ENCODE data around the gene NAP1L5. TPM values are rescaled to one million over a fixed set of nuclear protein-coding genes. Genes with fewer than 3 reads are reported as not detected.

Gene NAP1L5
- total RNA-seq, 2 donors from 2014 or later = 1.2 to 1.5 TPM

- H3K9me3 Mint-ChIP-seq = peaks cover 13% of the 10 kb centered on the region
- no peak overlapping the region for H3K27ac Mint-ChIP-seq
- no peak for DNase-seq
- Histone ChIP-seq H3K9ac (ENCODE audit: extremely low read depth, low read length, poor library complexity, severe bottlenecking) (no peak overlapping the region), H3K4me3 (ENCODE audit: low read length) (no peak overlapping the region), H3K27me3 (ENCODE audit: control insufficient read depth, insufficient read depth, low read length, poor library complexity, severe bottlenecking) (no peaks in the 10 kb centered on the region), H3K27ac (ENCODE audit: low read depth, low read length) (no peak overlapping the region), H3K4me1 (ENCODE audit: control insufficient read depth, insufficient read depth, low read length) (no peaks in the 10 kb centered on the region), H3K9me3 (ENCODE audit: control insufficient read depth, low read length) (peaks cover 8% of the 10 kb centered on the region), H3K36me3 (ENCODE audit: control insufficient read depth, insufficient read depth, low read length) (no peaks in the 10 kb centered on the region)
- WGBS, 2 experiments (ENCODE audit: insufficient coverage in 1 of 2, insufficient read length in 1 of 2) = 75 to 91% methylated on average over 1 of the region's 1 CpG
- no peak for TF ChIP-seq CTCF (conservative IDR thresholded peaks at IDR 0.05)
- peaks cover 6% of the 10 kb centered on the region for H3K4me1 Mint-ChIP-seq
- H3K36me3 Mint-ChIP-seq (ENCODE audit: low read depth) = no peaks in the 10 kb centered on the region
- H3K4me3 Mint-ChIP-seq = no peak overlapping the region
- no peaks in the 10 kb centered on the region for H3K27me3 Mint-ChIP-seq (ENCODE audit: insufficient read depth)
These were observed 51.6 kb downstream of the NAP1L5 start for GRCh38 chr4:88645994-88646393.

Other genes starting within 250 kb of the NAP1L5 start
- gene HERC5, start 240.7 kb downstream of the NAP1L5 start, total RNA-seq = 10 to 100 TPM in 1 of 2 donors, 1 to 10 TPM in 1; 9.6 to 10.1 TPM
- 10 to 100 TPM; 47.8 to 58.3 TPM for gene PYURF, start 174.1 kb downstream of the NAP1L5 start, total RNA-seq
- gene HERC3, start 105.3 kb downstream of the NAP1L5 start, total RNA-seq = 1 to 10 TPM; 4.4 to 5.9 TPM

Measured in endodermal cell (in vitro differentiated cells).